Testis (tissue), 3 donors: ENCODE data around the gene PRRT3. TPM values are rescaled to one million over a fixed set of nuclear protein-coding genes. Genes with fewer than 3 reads are reported as not detected.

Source experiments
- DNase-seq: peaks from one replicate; pipeline ENCODE4 v3.0.0-alpha.2; 2019
- H3K27ac ChIP-seq, 2 donors: fragments of 200-600 bp; sonication (generic); one replicate each; pipeline ENCODE4 v1.5.1; 2019
- H3K27me3 ChIP-seq: fragments of 200-600 bp; sonication (generic); one replicate; pipeline ENCODE4 v1.5.1; 2019
- H3K36me3 ChIP-seq: fragments of 200-600 bp; sonication (generic); one replicate; pipeline ENCODE4 v1.5.1; 2017; ENCODE audit warnings: low read depth; ENCODE audit errors: missing control alignments
- H3K4me1 ChIP-seq: fragments of 200-600 bp; sonication (generic); one replicate; pipeline ENCODE4 v1.5.1; 2019
- H3K4me3 ChIP-seq, 2 donors: fragments of 200-600 bp; sonication (generic); one replicate each; pipeline ENCODE4 v1.5.1; 2017 to 2019
- H3K9me3 ChIP-seq: fragments of 200-600 bp; sonication (generic); one replicate; pipeline ENCODE4 v1.5.1; 2017
- CTCF ChIP-seq, 3 experiments: fragments of 450-650 bp in 2 of 3; fragments of 200-600 bp in 1 of 3; sonication (generic) in 1 of 3; IDR thresholded peaks; one replicate each; pipeline ENCODE4 v1.5.1; 2016 to 2019; ENCODE audit warnings: antibody characterized with exemption in 3 of 3, mild to moderate bottlenecking in 2 of 3, moderate library complexity in 1 of 3
- POLR2A ChIP-seq: fragments of 450-650 bp; IDR thresholded peaks from one replicate; pipeline ENCODE4 v1.6.1; 2017; ENCODE audit warnings: antibody characterized with exemption, mild to moderate bottlenecking, moderate library complexity
- WGBS, 2 donors: methylation state at CpG; one replicate each; pipeline ENCODE4 v1.1.5; 2018; 5-methylcytosine and 5-hydroxymethylcytosine counted together
- intact Hi-C: fragments of 100-400 bp; cut with DNase I; formaldehyde crosslinking; loops from one replicate; pipeline ENCODE4 v1.15.1; 2023; ENCODE audit warnings: low total_unique reads
- polyA plus RNA-seq: library from polyadenylated mRNA; stranded (reverse); fragments of 350-450 nt; fragmentation: Illumina TruSeq; extraction: RNeasy Lipid Tissue Mini Kit (QIAGEN cat#74804); gene quantifications from one replicate; pipeline ENCODE4 v1.2.3, GENCODE V29; 2014; ENCODE audit warnings: low read depth, low replicate concordance; ENCODE audit not compliant: insufficient read depth
- total RNA-seq, 2 donors: library from RNA; depleted of rRNA; stranded (reverse); fragments of >200 nt; gene quantifications; one replicate each; pipeline ENCODE4 v1.2.3, GENCODE V29; 2016

Gene PRRT3
- total and polyA plus RNA-seq, 3 donors from 2014 or later, result 6.6 to 7.6 (median 7.2) TPM

GRCh38 chr3:9933561-9934234, 18.5 kb downstream of the PRRT3 start, which contains the start of gene CRELD1:
Gene CRELD1 (plus strand): TSS chr3:9933834. CDS start chr3:9934439, 605 bp downstream.
- H3K9me3 ChIP-seq, result no peaks in the 10 kb centered on the region
- no peaks in the 10 kb centered on the region for H3K27me3 ChIP-seq
- H3K4me1 ChIP-seq, result peaks cover 9% of the 10 kb centered on the region
- intact Hi-C loops, result no loop called here
- DNase-seq, result peak; percentile 96
- TF ChIP-seq CTCF (IDR thresholded peaks at IDR 0.05) (no peak), POLR2A (no peak)
- peak within 1 kb of the TSS; percentile 88 to 89 for H3K27ac ChIP-seq
- peak within 1 kb of the TSS; percentile 68 to 86 for H3K4me3 ChIP-seq
- no peaks in the 10 kb centered on the region for H3K36me3 ChIP-seq
- 0 to 2% methylated on average over 15 to 49 of the region's 50 CpGs for WGBS, 2 donors

DNA sequence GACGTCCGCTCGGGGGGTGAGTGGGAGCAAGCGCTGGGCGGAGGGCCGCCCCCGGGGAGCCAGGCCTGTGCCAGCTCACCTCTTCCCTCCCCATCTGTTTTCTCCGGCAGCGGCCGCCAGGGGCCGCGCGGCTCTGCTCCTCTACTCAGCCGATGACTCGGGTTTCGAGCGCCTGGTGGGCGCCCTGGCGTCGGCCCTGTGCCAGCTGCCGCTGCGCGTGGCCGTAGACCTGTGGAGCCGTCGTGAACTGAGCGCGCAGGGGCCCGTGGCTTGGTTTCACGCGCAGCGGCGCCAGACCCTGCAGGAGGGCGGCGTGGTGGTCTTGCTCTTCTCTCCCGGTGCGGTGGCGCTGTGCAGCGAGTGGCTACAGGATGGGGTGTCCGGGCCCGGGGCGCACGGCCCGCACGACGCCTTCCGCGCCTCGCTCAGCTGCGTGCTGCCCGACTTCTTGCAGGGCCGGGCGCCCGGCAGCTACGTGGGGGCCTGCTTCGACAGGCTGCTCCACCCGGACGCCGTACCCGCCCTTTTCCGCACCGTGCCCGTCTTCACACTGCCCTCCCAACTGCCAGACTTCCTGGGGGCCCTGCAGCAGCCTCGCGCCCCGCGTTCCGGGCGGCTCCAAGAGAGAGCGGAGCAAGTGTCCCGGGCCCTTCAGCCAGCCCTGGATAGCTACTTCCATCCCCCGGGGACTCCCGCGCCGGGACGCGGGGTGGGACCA, 19.2 kb downstream of the PRRT3 start:
- peak overlapping the region; percentile 88 to 89 for H3K27ac ChIP-seq
- TF ChIP-seq CTCF (IDR thresholded peaks at IDR 0.05), result peak; percentile 54 to 69 (median 64)
- no peak for TF ChIP-seq POLR2A
- H3K27me3 ChIP-seq, result no peaks in the 10 kb centered on the region
- peak overlapping the region; percentile 68 to 86 for H3K4me3 ChIP-seq
- no peaks in the 10 kb centered on the region for H3K36me3 ChIP-seq
- no peaks in the 10 kb centered on the region for H3K9me3 ChIP-seq
- DNase-seq, result peak; percentile 76
- peaks cover 9% of the 10 kb centered on the region for H3K4me1 ChIP-seq
- intact Hi-C loops, result no loop called here
- WGBS, 2 donors, result 3 to 6% methylated on average over 41 to 73 of the region's 77 CpGs

GRCh38 chr3:9932535-9932842, 19.7 kb downstream of the PRRT3 start:
- DNase-seq, result no peak
- Histone ChIP-seq H3K27me3 (no peaks in the 10 kb centered on the region), H3K9me3 (no peaks in the 10 kb centered on the region), H3K4me1 (peaks cover 9% of the 10 kb centered on the region), H3K4me3 (peak overlapping the region; percentile 68 to 86), H3K36me3 (no peaks in the 10 kb centered on the region), H3K27ac (peak overlapping the region; percentile 88 to 89)
- WGBS, 2 donors, result 10 to 21% methylated on average over 12 to 13 of the region's 13 CpGs
- TF ChIP-seq POLR2A (no peak), CTCF (IDR thresholded peaks at IDR 0.05) (no peak)
- intact Hi-C loops, result no loop called here

- Histone ChIP-seq H3K27ac (no peak overlapping the region), H3K4me3 (no peak overlapping the region), H3K36me3 (no peaks in the 10 kb centered on the region), H3K4me1 (peaks cover 9% of the 10 kb centered on the region), H3K27me3 (no peaks in the 10 kb centered on the region), H3K9me3 (no peaks in the 10 kb centered on the region)
- no peak for TF ChIP-seq CTCF (IDR thresholded peaks at IDR 0.05)
- TF ChIP-seq POLR2A, result no peak
- 90 to 95% methylated on average over 4 of the region's 4 CpGs for WGBS, 2 donors
- intact Hi-C loops, result no loop called here
- DNase-seq, result no peak
Measured at GRCh38 chr3:9930804-9931418, 21.3 kb downstream of the PRRT3 start.
